Endothelial cell of coronary artery (primary cell): ENCODE results near the gene VSX1. TPM values are rescaled to one million over a fixed set of nuclear protein-coding genes. Genes with fewer than 3 reads are reported as not detected.

ENCODE experiments used
- total RNA-seq: library from RNA; depleted of rRNA; stranded (reverse); fragments of >200 nt; gene quantifications from 2 replicates; pipeline ENCODE4 v1.2.3, GENCODE V29; 2014

Gene VSX1
- total RNA-seq, result not detected in 2 replicates

GRCh38 chr20:25081730-25082497, at the start of gene VSX1:
Gene VSX1 (minus strand): TSS chr20:25082141. CDS start chr20:25082096, 45 bp downstream.

DNA sequence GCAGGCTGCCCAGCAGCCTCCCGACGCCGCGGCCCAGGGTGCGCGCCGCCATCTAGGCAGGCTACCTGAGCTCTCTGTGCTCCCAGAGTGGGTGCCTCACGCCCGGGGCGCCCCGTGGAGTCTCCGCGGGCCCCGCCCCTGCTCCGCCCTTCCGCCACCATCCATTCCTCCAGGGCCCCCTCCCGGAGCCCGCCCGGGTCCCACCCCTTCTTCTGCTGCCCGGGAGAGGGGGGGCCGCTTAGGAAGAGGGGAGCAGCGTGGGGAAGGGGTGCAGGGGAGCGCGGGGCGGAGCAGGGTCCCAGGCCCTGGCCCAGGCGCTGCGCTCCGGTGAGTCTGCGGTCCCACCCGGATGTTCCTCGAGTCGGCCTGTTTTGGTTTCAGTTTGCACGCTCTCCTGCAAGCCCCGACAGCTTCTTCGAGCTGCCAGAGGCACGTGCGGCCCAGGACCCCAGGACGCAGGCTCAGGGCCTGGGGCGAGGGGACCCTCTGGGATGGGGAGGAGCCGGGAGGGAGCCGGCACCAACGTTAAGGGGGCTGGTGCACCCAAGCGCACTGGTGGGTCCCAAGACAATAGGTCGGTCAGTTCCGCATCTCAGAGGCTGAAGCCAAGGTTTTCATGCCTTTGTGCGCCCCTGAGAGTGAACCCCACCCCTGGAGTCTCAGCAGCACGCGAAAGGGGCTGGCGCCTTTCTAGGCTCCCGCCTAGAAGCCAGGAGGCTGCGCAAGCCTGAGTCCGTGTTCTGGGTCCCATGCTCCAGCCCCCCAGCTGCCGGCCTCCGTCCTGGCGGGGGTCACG, 23.7 kb downstream of the VSX1 start, which contains the start of gene ACSS1:
Gene ACSS1, minus strand, starts transcription at position 89 of the 796 bp plus-strand sequence. Its CDS starts 37 bp downstream, at position 52.

Other genes starting within 250 kb of the VSX1 start
- gene CST7, start 132.9 kb downstream of the VSX1 start, total RNA-seq, result not detected in 2 replicates
- gene APMAP, start 89.4 kb downstream of the VSX1 start, total RNA-seq, result 88.4 and 114 TPM in 2 replicates
- 6.1 and 8.7 TPM in 2 replicates for gene ACSS1, start 24.0 kb downstream of the VSX1 start, total RNA-seq
- gene ENTPD6, start 113.6 kb upstream of the VSX1 start, total RNA-seq, result 53.3 and 62.5 TPM in 2 replicates
- gene PYGB, start 165.9 kb upstream of the VSX1 start, total RNA-seq, result 88.0 and 156 TPM in 2 replicates